ENCODE data around the gene RELN.

Gene RELN

GRCh38 chr7:103580031-103580430 lies 409.4 kb downstream of the RELN start:
- TF ChIP-seq ZNF274 (IDR thresholded peaks at IDR 0.05; ENCODE audit: low read depth, low read length): no peak

GRCh38 chr7:103577059-103577458 lies 412.4 kb downstream of the RELN start:
- H3K4me3 ChIP-seq (ENCODE audit: low read length): no peak overlapping the region
- TF ChIP-seq ZNF274 (IDR thresholded peaks at IDR 0.05; ENCODE audit: low read depth, low read length): no peak

More at GRCh38 chr7:103580031-103580430, 409.4 kb downstream of the RELN start:
- H3K4me3 ChIP-seq (ENCODE audit: low read length): no peak overlapping the region

- no peak overlapping the region for H3K4me3 ChIP-seq (ENCODE audit: low read length)
- no peak for TF ChIP-seq ZNF274 (IDR thresholded peaks at IDR 0.05; ENCODE audit: low read depth, low read length)
These were observed 412.8 kb downstream of the RELN start for GRCh38 chr7:103576641-103577040.

DNA sequence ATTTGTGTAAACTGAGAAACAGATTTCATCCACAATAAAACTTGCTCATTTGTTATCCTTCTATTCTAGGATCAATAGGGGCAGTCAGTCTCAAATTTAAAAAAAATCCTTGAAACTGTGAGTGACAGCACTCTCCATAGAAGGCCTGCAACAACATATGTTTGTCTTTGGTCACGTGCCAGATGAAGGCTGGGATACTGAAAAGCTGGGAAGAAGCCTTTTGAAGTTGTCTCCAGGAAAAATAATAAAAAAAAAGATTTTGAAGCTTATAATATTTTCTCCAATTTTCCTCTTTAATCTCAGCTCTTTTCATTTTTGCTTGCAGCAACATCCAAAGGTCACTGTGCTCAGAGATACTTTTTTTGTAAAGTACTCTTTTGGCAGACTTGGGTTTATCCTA lies 414.9 kb downstream of the RELN start:
- no peak for TF ChIP-seq ZNF274 (IDR thresholded peaks at IDR 0.05; ENCODE audit: low read depth, low read length)
- no peak overlapping the region for H3K4me3 ChIP-seq (ENCODE audit: low read length)

- no peak for TF ChIP-seq ZNF274 (IDR thresholded peaks at IDR 0.05; ENCODE audit: low read depth, low read length)
- no peak overlapping the region for H3K4me3 ChIP-seq (ENCODE audit: low read length)
These were observed 415.9 kb downstream of the RELN start for GRCh38 chr7:103573479-103574058.

- H3K4me3 ChIP-seq (ENCODE audit: low read length): no peak overlapping the region
- no peak for TF ChIP-seq ZNF274 (IDR thresholded peaks at IDR 0.05; ENCODE audit: low read depth, low read length)
These were observed 417.9 kb downstream of the RELN start for GRCh38 chr7:103571586-103571985.

GRCh38 chr7:103569621-103570305 lies 419.7 kb downstream of the RELN start:
- H3K4me3 ChIP-seq (ENCODE audit: low read length): no peak overlapping the region
- TF ChIP-seq ZNF274 (IDR thresholded peaks at IDR 0.05; ENCODE audit: low read depth, low read length): no peak

- TF ChIP-seq ZNF274 (IDR thresholded peaks at IDR 0.05; ENCODE audit: low read depth, low read length): no peak
- no peak overlapping the region for H3K4me3 ChIP-seq (ENCODE audit: low read length)
These were observed 425.0 kb downstream of the RELN start for GRCh38 chr7:103564416-103564815.

GRCh38 chr7:103560136-103560535 lies 429.3 kb downstream of the RELN start:
- no peak overlapping the region for H3K4me3 ChIP-seq (ENCODE audit: low read length)
- no peak for TF ChIP-seq ZNF274 (IDR thresholded peaks at IDR 0.05; ENCODE audit: low read depth, low read length)

- TF ChIP-seq ZNF274 (IDR thresholded peaks at IDR 0.05; ENCODE audit: low read depth, low read length): no peak
- H3K4me3 ChIP-seq (ENCODE audit: low read length): no peak overlapping the region
These were observed 438.4 kb downstream of the RELN start for GRCh38 chr7:103551016-103551415.

GRCh38 chr7:103549786-103550185 lies 439.7 kb downstream of the RELN start:
- H3K4me3 ChIP-seq (ENCODE audit: low read length): no peak overlapping the region
- TF ChIP-seq ZNF274 (IDR thresholded peaks at IDR 0.05; ENCODE audit: low read depth, low read length): no peak

DNA sequence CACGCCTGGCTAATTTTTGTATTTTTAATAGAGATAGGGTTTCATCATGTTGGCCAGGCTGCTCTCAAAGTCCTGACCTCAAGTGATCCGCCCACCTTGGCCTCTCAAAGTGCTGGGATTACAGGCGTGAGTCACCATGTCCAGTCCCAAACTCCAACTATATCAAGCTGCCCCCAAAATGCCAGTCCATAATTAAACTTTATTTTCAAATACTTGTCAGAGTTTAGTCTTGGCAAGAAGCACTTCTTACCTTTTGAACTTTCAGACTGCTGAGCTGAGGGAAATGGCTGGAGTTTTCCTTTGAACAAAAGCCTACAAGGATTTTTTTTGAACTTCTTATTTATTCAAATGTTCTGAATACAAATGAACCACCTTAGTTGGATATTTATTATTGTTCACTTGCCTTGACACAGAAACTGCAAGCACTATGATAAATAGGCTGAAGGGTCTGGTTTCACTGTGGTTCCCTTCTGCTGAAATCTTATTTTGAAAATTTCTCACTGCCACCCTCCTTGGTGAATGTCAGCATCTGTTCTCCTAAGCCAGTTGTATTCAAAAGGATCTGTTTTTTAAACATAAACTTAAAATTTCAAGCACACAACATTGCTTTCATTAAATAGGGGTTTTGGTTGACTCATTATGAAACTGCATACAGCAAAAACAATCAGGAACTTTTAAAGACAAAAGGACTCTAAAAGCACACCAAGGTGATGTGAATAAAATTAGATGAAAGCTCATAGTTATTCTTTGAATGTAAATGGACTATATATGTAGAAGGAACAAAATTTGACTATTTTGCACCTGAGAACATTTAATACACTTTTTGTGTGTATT lies 441.8 kb downstream of the RELN start:
- TF ChIP-seq ZNF274 (IDR thresholded peaks at IDR 0.05; ENCODE audit: low read depth, low read length): no peak
- no peak overlapping the region for H3K4me3 ChIP-seq (ENCODE audit: low read length)

DNA sequence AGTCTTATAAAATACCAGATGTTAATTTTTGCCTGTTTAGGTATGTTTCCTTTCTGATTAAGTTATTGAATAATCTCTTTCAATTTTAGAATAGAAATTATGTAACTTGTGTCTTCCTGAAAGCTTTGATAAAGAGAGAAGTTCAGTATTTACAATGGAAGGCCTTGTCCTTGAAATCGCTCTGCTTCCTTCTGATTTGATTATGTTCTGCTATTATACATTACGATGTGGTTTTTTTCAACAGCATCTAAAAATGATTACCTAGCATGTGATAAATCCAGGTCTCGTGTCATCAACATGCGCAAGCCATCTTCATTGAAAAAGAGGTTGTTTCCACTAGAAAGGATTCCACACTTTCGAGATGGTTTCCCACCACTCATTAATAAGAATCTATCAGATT lies 447.0 kb downstream of the RELN start:
- TF ChIP-seq ZNF274 (IDR thresholded peaks at IDR 0.05; ENCODE audit: low read depth, low read length): no peak

GRCh38 chr7:103541947-103542346 lies 447.5 kb downstream of the RELN start:
- no peak for TF ChIP-seq ZNF274 (IDR thresholded peaks at IDR 0.05; ENCODE audit: low read depth, low read length)
- H3K4me3 ChIP-seq (ENCODE audit: low read length): no peak overlapping the region

More for the DNA sequence above, 447.0 kb downstream of the RELN start:
- no peak overlapping the region for H3K4me3 ChIP-seq (ENCODE audit: low read length)

DNA sequence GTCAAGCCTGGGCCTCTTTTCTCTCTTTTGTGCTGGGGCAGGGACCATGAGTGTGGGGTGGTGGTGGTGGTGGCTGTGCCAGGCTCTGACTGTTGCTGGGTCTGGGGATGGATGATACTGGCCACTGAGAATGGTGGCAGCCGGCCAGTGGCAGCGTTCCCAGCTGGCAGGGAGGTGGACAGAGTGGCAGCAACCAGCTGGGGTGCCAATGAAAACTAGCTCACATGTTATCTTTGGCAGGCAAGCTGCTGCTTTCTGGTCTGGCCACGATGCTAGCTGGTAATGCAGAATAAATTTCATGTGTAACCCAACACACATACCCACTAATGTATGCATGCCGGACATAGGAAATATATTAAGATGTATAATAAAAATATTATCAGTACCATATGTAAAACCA lies 448.4 kb downstream of the RELN start:
- TF ChIP-seq ZNF274 (IDR thresholded peaks at IDR 0.05; ENCODE audit: low read depth, low read length): no peak
- H3K4me3 ChIP-seq (ENCODE audit: low read length): no peak overlapping the region
